Neural cell (in vitro differentiated cells): ENCODE results near the gene IGFBP7. TPM values are rescaled to one million over a fixed set of nuclear protein-coding genes. Genes with fewer than 3 reads are reported as not detected.

Experiments
- H2AFZ ChIP-seq: fragments of 200-600, 300-800 bp; sonication (generic), shearing (Covaris generic); 2 replicates; pipeline ENCODE4 v1.6.0; 2014; ENCODE audit warnings: low read depth, mild to moderate bottlenecking, antibody characterized with exemption, low read length, moderate library complexity
- H3F3A ChIP-seq: fragments of 200-600 bp; shearing (Covaris generic); 2 replicates; pipeline ENCODE4 v1.6.1; 2016; ENCODE audit warnings: mild to moderate bottlenecking, moderate library complexity, mixed read lengths, antibody characterized with exemption, low read length; ENCODE audit not compliant: insufficient read depth, poor library complexity, severe bottlenecking
- H3K27ac ChIP-seq: fragments of 200-600, 300-800 bp; sonication (generic), shearing (Covaris generic); 2 replicates; pipeline ENCODE4 v1.5.1; 2014; ENCODE audit warnings: mild to moderate bottlenecking, low read length, moderate library complexity
- H3K27me3 ChIP-seq: fragments of 300-800, 200-600 bp; sonication (generic), shearing (Covaris generic); 2 replicates; pipeline ENCODE4 v1.6.0; 2014; ENCODE audit warnings: mild to moderate bottlenecking, low read depth, low read length, moderate library complexity; ENCODE audit not compliant: insufficient read depth
- H3K36me3 ChIP-seq: fragments of 300-800, 200-600 bp; sonication (generic), shearing (Covaris generic); 2 replicates; pipeline ENCODE4 v1.5.1; 2014; ENCODE audit warnings: mild to moderate bottlenecking, antibody characterized with exemption, low read length, moderate library complexity; ENCODE audit not compliant: insufficient read depth
- H3K4me2 ChIP-seq: fragments of 300-800, 200-600 bp; sonication (generic), shearing (Covaris generic); 2 replicates; pipeline ENCODE4 v1.6.0; 2014; ENCODE audit warnings: mild to moderate bottlenecking, low read length
- H3K4me3 ChIP-seq: fragments of 300-800, 200-600 bp; sonication (generic), shearing (Covaris generic); 2 replicates; pipeline ENCODE4 v1.5.1; 2014; ENCODE audit warnings: mild to moderate bottlenecking, low read length, moderate library complexity
- H3K79me2 ChIP-seq: fragments of 200-600 bp; shearing (Covaris generic); replicated peaks from 2 replicates; pipeline ENCODE4 v1.6.0; 2014; ENCODE audit warnings: mild to moderate bottlenecking, low read length, moderate library complexity; ENCODE audit not compliant: insufficient read depth
- H3K9ac ChIP-seq: fragments of 300-800, 200-600 bp; sonication (generic), shearing (Covaris generic); 2 replicates; pipeline ENCODE4 v1.6.1; 2016; ENCODE audit warnings: mild to moderate bottlenecking, low read length, mixed read lengths
- H3K9me2 ChIP-seq: fragments of 200-600 bp; shearing (Covaris generic); 2 replicates; pipeline ENCODE4 v1.6.1; 2016; ENCODE audit warnings: mild to moderate bottlenecking, low read length, mixed read lengths; ENCODE audit not compliant: insufficient read depth
- H3K9me3 ChIP-seq: fragments of 200-600, 300-800 bp; sonication (generic), shearing (Covaris generic); 2 replicates; pipeline ENCODE4 v1.6.1; 2016; ENCODE audit warnings: mild to moderate bottlenecking, mixed run types, low read length, moderate library complexity, mixed read lengths
- H4K20me1 ChIP-seq: fragments of 200-600 bp; shearing (Covaris generic); 2 replicates; pipeline ENCODE4 v1.6.1; 2016; ENCODE audit warnings: mild to moderate bottlenecking, mixed run types; ENCODE audit not compliant: insufficient read depth
- EP300 ChIP-seq: fragments of 450-650 bp; conservative IDR thresholded peaks from 2 replicates; pipeline ENCODE4 v1.6.1; 2014; ENCODE audit warnings: antibody characterized with exemption, mild to moderate bottlenecking, moderate library complexity; ENCODE audit not compliant: poor library complexity, severe bottlenecking
- EZH2 ChIP-seq: fragments of 200-600, 300-800 bp; shearing (Covaris generic), sonication (generic); IDR thresholded peaks from 2 replicates; pipeline ENCODE4 v1.6.1; 2014; ENCODE audit warnings: antibody characterized with exemption, low read length, borderline replicate concordance, mild to moderate bottlenecking; ENCODE audit not compliant: insufficient read depth, poor library complexity, severe bottlenecking
- MXI1 ChIP-seq: fragments of 450-650 bp; conservative IDR thresholded peaks from 2 replicates; pipeline ENCODE4 v1.6.1; 2014; ENCODE audit warnings: antibody characterized with exemption, mild to moderate bottlenecking; ENCODE audit not compliant: poor library complexity, severe bottlenecking
- POLR2AphosphoS5 ChIP-seq: IDR thresholded peaks from 2 replicates; pipeline ENCODE4 v1.6.1; 2012
- RAD21 ChIP-seq: fragments of 450-650 bp; conservative IDR thresholded peaks from 2 replicates; pipeline ENCODE4 v1.6.1; 2014; ENCODE audit warnings: antibody characterized with exemption, mild to moderate bottlenecking, moderate library complexity
- SMC3 ChIP-seq: fragments of 450-650 bp; conservative IDR thresholded peaks from 2 replicates; pipeline ENCODE4 v1.6.1; 2014; ENCODE audit warnings: antibody characterized with exemption, mild to moderate bottlenecking, moderate library complexity; ENCODE audit not compliant: poor library complexity
- TAF1 ChIP-seq: IDR thresholded peaks from 2 replicates; pipeline ENCODE4 v1.6.1; 2012; ENCODE audit warnings: low read depth
- polyA plus RNA-seq: library from polyadenylated mRNA; depleted of rRNA; stranded (reverse); fragments of >200 nt; gene quantifications from 2 replicates; pipeline ENCODE4 v1.2.3, GENCODE V29; 2014
- TF ChIP-seq, protein P1 (sequence below): fragments of 450-650 bp; IDR thresholded peaks from 2 replicates; pipeline ENCODE4 v1.5.1; 2014; ENCODE audit warnings: antibody characterized with exemption, mild to moderate bottlenecking, moderate library complexity; ENCODE audit not compliant: poor library complexity, severe bottlenecking
- TF ChIP-seq, protein P2 (sequence below): IDR thresholded peaks from 2 replicates; pipeline ENCODE4 v1.6.1; 2012; ENCODE audit warnings: borderline replicate concordance

Gene IGFBP7
- polyA plus RNA-seq, 1 donor from 2014 or later, result 0.33 TPM

DNA sequence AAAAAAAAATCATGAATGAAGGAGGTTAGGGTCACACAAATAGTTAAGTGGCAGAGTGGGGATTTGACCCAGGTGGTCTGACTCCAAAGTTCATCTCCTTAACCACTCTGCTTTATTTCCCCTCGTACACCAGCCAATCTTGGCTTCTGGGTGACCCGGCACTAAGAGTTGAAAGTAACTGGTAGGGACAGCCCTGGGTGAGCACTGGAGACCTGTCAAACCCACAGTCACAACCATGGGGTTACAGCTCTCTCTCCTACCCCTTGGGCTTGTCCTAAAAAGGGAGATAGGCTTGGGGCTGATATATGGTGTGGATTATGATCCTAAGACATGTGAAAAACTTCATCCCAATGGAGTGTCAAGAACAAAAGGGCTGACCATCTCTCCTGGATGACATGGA, 12.5 kb downstream of the IGFBP7 start:
- Histone ChIP-seq H3K4me3 (no peak overlapping the region), H3K9ac (no peak overlapping the region), H3K79me2 (no peaks in the 10 kb centered on the region), H3K4me2 (no peak overlapping the region), H3K9me3 (no peaks in the 10 kb centered on the region), H3K36me3 (no peaks in the 10 kb centered on the region), H4K20me1 (no peaks in the 10 kb centered on the region), H3K27ac (no peak overlapping the region), H3K9me2 (no peaks in the 10 kb centered on the region), H3F3A (no peaks in the 10 kb centered on the region), H3K27me3 (no peaks in the 10 kb centered on the region), H2AFZ (no peak overlapping the region)
- no peak for TF ChIP-seq SMC3
- TF ChIP-seq EZH2, result no peak
- TF ChIP-seq POLR2AphosphoS5, result no peak
- TF ChIP-seq, protein P1, sequence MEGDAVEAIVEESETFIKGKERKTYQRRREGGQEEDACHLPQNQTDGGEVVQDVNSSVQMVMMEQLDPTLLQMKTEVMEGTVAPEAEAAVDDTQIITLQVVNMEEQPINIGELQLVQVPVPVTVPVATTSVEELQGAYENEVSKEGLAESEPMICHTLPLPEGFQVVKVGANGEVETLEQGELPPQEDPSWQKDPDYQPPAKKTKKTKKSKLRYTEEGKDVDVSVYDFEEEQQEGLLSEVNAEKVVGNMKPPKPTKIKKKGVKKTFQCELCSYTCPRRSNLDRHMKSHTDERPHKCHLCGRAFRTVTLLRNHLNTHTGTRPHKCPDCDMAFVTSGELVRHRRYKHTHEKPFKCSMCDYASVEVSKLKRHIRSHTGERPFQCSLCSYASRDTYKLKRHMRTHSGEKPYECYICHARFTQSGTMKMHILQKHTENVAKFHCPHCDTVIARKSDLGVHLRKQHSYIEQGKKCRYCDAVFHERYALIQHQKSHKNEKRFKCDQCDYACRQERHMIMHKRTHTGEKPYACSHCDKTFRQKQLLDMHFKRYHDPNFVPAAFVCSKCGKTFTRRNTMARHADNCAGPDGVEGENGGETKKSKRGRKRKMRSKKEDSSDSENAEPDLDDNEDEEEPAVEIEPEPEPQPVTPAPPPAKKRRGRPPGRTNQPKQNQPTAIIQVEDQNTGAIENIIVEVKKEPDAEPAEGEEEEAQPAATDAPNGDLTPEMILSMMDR, result no peak
- TF ChIP-seq, protein P2, sequence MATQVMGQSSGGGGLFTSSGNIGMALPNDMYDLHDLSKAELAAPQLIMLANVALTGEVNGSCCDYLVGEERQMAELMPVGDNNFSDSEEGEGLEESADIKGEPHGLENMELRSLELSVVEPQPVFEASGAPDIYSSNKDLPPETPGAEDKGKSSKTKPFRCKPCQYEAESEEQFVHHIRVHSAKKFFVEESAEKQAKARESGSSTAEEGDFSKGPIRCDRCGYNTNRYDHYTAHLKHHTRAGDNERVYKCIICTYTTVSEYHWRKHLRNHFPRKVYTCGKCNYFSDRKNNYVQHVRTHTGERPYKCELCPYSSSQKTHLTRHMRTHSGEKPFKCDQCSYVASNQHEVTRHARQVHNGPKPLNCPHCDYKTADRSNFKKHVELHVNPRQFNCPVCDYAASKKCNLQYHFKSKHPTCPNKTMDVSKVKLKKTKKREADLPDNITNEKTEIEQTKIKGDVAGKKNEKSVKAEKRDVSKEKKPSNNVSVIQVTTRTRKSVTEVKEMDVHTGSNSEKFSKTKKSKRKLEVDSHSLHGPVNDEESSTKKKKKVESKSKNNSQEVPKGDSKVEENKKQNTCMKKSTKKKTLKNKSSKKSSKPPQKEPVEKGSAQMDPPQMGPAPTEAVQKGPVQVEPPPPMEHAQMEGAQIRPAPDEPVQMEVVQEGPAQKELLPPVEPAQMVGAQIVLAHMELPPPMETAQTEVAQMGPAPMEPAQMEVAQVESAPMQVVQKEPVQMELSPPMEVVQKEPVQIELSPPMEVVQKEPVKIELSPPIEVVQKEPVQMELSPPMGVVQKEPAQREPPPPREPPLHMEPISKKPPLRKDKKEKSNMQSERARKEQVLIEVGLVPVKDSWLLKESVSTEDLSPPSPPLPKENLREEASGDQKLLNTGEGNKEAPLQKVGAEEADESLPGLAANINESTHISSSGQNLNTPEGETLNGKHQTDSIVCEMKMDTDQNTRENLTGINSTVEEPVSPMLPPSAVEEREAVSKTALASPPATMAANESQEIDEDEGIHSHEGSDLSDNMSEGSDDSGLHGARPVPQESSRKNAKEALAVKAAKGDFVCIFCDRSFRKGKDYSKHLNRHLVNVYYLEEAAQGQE, result no peak
- TF ChIP-seq TAF1, result no peak
- no peak for TF ChIP-seq EP300
- TF ChIP-seq MXI1, result no peak
- TF ChIP-seq RAD21, result no peak

DNA sequence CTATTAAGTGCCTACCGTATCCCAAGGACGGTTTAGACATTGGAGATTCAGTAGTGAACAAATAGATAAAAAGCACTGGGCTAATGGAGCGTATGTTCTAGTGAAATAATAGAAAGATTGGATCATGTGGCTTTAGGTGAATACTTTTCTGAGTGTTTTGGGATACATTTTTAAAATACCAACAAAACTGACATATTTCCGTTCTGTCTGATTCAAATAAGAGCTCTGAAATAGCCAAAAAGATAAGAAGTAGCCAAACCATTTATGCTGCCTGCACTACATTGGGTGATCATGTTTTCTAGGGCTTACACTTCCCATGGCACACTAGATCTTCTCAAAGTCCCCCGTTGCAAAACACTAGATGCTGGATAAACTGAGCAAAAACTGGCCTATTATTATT, 14.2 kb downstream of the IGFBP7 start:
- Histone ChIP-seq H3K9ac (no peak overlapping the region), H3K9me3 (no peaks in the 10 kb centered on the region), H3K79me2 (no peaks in the 10 kb centered on the region), H3K4me2 (no peak overlapping the region), H3K4me3 (no peak overlapping the region), H3K36me3 (no peaks in the 10 kb centered on the region), H4K20me1 (no peaks in the 10 kb centered on the region), H2AFZ (no peak overlapping the region), H3K27ac (no peak overlapping the region), H3F3A (no peaks in the 10 kb centered on the region), H3K27me3 (no peaks in the 10 kb centered on the region), H3K9me2 (no peaks in the 10 kb centered on the region)
- TF ChIP-seq RAD21 (no peak), EZH2 (no peak), POLR2AphosphoS5 (no peak), TAF1 (no peak), SMC3 (no peak), MXI1 (no peak), EP300 (no peak)
- TF ChIP-seq, protein P1, result no peak
- TF ChIP-seq, protein P2, result no peak
